ENCODE results near the gene VPS25. TPM values are rescaled to one million over a fixed set of nuclear protein-coding genes. Genes with fewer than 3 reads are reported as not detected.

VPS25 gene
- total RNA-seq, 2 experiments from 2014 or later = 67.8 to 70.5 TPM

- CTCF ChIA-PET = no interaction called here
- H3K9me3 Mint-ChIP-seq (ENCODE audit: insufficient read depth) = no peaks in the 10 kb centered on the region
- H3K27ac Mint-ChIP-seq = no peak overlapping the region
- no peak for ATAC-seq
- H3K36me3 Mint-ChIP-seq (ENCODE audit: low read depth) = peaks cover 21% of the 10 kb centered on the region
- no peak for DNase-seq
- H3K4me1 Mint-ChIP-seq (ENCODE audit: low read depth) = peaks cover 7% of the 10 kb centered on the region
- peaks cover 54% of the 10 kb centered on the region for H3K27me3 Mint-ChIP-seq (ENCODE audit: low read depth)
- H3K4me3 Mint-ChIP-seq = no peak overlapping the region
- POLR2A ChIA-PET = interaction anchor here (1.3 kb wide), 1 partner anchor 9 kb away, joined by 6 read pairs; the partner anchor contains the start of gene VPS25
These were observed 9.2 kb downstream of the VPS25 start for GRCh38 chr17:42782166-42783061.

DNA sequence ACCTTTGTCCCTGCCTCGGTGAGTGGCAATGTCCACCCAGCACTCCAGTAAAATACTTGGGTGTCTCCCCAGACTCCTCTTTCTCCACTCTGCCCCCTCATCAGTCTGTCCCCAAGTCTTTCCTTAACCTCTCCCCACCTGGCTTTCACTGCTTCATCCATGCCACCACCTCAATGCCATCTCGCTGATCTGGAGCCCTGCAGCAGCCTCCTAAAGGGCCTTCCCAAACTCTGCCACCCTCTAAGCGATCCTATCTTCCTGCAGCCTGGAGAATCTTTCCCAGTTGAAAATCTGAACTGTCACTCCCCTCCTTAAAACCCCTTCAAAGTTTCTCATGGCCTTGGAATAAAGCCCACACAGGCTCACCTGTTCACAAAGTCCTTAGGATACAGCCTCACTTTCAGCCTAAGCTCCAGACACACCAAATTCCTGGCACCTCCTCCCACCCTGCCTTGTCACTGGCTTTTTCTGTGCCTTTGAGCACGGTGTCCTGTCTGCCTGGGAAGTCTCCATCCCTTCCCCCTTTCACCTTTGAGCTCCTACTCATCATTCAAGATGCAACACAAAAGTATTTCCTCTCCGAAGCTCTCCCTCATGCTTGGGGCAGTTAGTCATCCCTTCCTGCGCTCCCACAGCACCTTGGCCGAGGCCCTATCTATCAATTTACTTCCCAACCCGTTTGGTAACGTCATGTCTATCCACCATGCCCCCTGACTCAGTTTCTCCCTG, 10.0 kb downstream of the VPS25 start:
- Mint-ChIP-seq H3K36me3 (ENCODE audit: low read depth) (peaks cover 15% of the 10 kb centered on the region), H3K4me1 (ENCODE audit: low read depth) (peaks cover 7% of the 10 kb centered on the region), H3K4me3 (no peak overlapping the region), H3K27me3 (ENCODE audit: low read depth) (peaks cover 60% of the 10 kb centered on the region), H3K27ac (no peak overlapping the region), H3K9me3 (ENCODE audit: insufficient read depth) (no peaks in the 10 kb centered on the region)
- ATAC-seq (no peak), DNase-seq (no peak)
- POLR2A ChIA-PET = interaction anchor here (1.1 kb wide), 1 partner anchor 50 kb away, joined by 3 read pairs; no protein-coding TSS in a partner anchor
- CTCF ChIA-PET = no interaction called here

DNA sequence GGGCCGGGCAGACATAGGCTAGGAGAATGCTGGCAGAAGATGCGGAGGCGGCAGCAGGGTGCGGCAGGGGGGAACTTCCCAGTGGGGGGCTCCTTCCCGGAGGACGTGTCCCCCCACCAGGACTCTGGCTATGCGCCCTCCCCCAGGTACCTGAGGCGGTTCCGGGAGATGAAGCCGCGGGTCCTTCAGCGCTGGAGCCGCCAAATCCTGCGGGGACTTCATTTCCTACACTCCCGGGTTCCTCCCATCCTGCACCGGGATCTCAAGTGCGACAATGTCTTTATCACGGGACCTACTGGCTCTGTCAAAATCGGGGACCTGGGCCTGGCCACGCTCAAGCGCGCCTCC, 10.5 kb downstream of the VPS25 start:
- H3K27me3 Mint-ChIP-seq (ENCODE audit: low read depth) = peaks cover 60% of the 10 kb centered on the region
- no peaks in the 10 kb centered on the region for H3K9me3 Mint-ChIP-seq (ENCODE audit: insufficient read depth)
- no peak for DNase-seq
- no peak overlapping the region for H3K4me3 Mint-ChIP-seq
- ATAC-seq = no peak
- peaks cover 10% of the 10 kb centered on the region for H3K36me3 Mint-ChIP-seq (ENCODE audit: low read depth)
- ChIA-PET CTCF (no interaction called here), POLR2A (interaction anchor here (1.1 kb wide), 1 partner anchor 50 kb away, joined by 3 read pairs; no protein-coding TSS in a partner anchor)
- H3K27ac Mint-ChIP-seq = no peak overlapping the region
- H3K4me1 Mint-ChIP-seq (ENCODE audit: low read depth) = peaks cover 7% of the 10 kb centered on the region

DNA sequence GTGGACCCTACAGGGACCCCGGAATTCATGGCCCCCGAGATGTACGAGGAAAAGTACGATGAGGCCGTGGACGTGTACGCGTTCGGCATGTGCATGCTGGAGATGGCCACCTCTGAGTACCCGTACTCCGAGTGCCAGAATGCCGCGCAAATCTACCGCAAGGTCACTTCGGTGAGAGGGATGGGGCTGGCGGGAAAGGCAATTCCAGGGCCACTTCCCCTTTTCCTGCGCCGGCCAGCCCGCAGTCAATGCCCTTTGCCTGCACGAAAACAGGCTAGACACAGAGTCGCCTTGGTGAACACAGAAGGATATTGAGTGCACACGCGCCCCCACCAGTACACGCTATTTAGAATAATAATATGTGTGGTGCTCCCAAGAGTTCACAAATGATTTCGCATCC, 11.2 kb downstream of the VPS25 start:
- no peaks in the 10 kb centered on the region for H3K9me3 Mint-ChIP-seq (ENCODE audit: insufficient read depth)
- CTCF ChIA-PET = no interaction called here
- H3K4me1 Mint-ChIP-seq (ENCODE audit: low read depth) = peaks cover 4% of the 10 kb centered on the region
- H3K4me3 Mint-ChIP-seq = no peak overlapping the region
- peaks cover 5% of the 10 kb centered on the region for H3K36me3 Mint-ChIP-seq (ENCODE audit: low read depth)
- DNase-seq (no peak), ATAC-seq (no peak)
- no peak overlapping the region for H3K27ac Mint-ChIP-seq
- POLR2A ChIA-PET = interaction anchor here (1.1 to 1.5 kb wide), 2 partner anchors 14 to 49 kb away, joined by 3 read pairs; partner anchors contain the start of genes CNTD1 and COA3
- H3K27me3 Mint-ChIP-seq (ENCODE audit: low read depth) = peaks cover 63% of the 10 kb centered on the region

DNA sequence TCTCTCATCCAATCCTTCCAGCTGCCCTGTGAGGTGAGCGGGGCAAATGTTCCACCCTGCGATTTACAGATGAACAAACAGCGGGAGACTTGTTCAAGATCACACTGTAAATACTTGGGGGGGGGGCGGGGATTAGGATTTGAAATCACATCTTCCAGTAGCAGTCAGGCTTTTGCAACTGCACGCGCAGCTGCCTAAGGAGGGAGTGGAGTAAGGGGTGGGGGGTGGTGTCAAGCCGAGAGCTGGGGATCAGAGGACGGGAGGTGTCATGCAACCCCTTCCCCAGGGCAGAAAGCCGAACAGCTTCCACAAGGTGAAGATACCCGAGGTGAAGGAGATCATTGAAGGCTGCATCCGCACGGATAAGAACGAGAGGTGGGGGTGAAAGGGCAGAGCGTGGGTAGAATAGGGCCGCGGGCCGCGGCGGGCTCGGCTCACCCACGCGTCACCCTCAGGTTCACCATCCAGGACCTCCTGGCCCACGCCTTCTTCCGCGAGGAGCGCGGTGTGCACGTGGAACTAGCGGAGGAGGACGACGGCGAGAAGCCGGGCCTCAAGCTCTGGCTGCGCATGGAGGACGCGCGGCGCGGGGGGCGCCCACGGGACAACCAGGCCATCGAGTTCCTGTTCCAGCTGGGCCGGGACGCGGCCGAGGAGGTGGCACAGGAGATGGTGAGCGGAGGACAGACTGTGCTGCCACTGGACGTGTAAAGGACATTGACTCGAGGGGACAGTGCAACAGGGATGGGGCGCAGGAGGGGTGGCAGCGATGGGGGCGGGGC, 11.8 kb downstream of the VPS25 start:
- Mint-ChIP-seq H3K4me3 (no peak overlapping the region), H3K36me3 (ENCODE audit: low read depth) (no peaks in the 10 kb centered on the region), H3K4me1 (ENCODE audit: low read depth) (no peaks in the 10 kb centered on the region), H3K27me3 (ENCODE audit: low read depth) (peaks cover 65% of the 10 kb centered on the region), H3K9me3 (ENCODE audit: insufficient read depth) (no peaks in the 10 kb centered on the region), H3K27ac (no peak overlapping the region)
- ChIA-PET POLR2A (interaction anchor here (1.5 kb wide), 1 partner anchor 14 kb away, joined by 3 read pairs; the partner anchor contains the start of genes CNTD1 and COA3), CTCF (interaction anchor here (1.2 kb wide), 1 partner anchor 21 kb away, joined by 6 read pairs; no protein-coding TSS in a partner anchor)
- no peak for ATAC-seq
- no peak for DNase-seq

GRCh38 chr17:42787266-42787665, 14.0 kb downstream of the VPS25 start:
- Mint-ChIP-seq H3K4me1 (ENCODE audit: low read depth) (no peaks in the 10 kb centered on the region), H3K27me3 (ENCODE audit: low read depth) (peaks cover 59% of the 10 kb centered on the region), H3K27ac (no peak overlapping the region), H3K4me3 (no peak overlapping the region), H3K36me3 (ENCODE audit: low read depth) (no peaks in the 10 kb centered on the region), H3K9me3 (ENCODE audit: insufficient read depth) (no peaks in the 10 kb centered on the region)
- POLR2A ChIA-PET = no interaction called here
- ATAC-seq = no peak
- DNase-seq = no peak
- CTCF ChIA-PET = interaction anchor here (1.0 to 1.5 kb wide), 2 partner anchors 10 to 209 kb away, joined by 3 to 4 read pairs; no protein-coding TSS in a partner anchor

DNA sequence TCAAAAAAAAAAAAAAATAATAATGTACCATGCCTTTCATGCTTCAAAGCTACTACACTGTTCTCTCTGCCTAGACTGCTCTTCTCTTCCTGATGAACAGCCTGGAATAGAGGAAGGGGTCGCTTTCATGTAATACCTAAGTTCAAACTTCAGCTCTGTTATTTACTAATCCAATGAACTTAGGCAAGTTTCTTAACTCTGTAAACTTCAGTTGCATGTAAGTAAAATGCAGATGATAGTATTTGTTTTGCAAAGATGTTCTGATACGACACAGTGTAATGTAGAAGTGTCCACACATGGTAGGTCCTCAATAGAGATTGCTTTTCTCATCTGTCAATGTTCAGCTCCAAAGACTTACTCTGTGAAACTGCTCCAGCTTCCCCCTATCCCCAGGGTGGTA, 18.7 kb downstream of the VPS25 start:
- Mint-ChIP-seq H3K36me3 (ENCODE audit: low read depth) (peaks cover 9% of the 10 kb centered on the region), H3K9me3 (ENCODE audit: insufficient read depth) (no peaks in the 10 kb centered on the region), H3K27me3 (ENCODE audit: low read depth) (peaks cover 20% of the 10 kb centered on the region), H3K27ac (no peak overlapping the region), H3K4me3 (no peak overlapping the region), H3K4me1 (ENCODE audit: low read depth) (peaks cover 2% of the 10 kb centered on the region)
- ChIA-PET CTCF (interaction anchor here (1.1 to 1.3 kb wide), 2 partner anchors 28 kb away, joined by 4 read pairs; no protein-coding TSS in a partner anchor), POLR2A (no interaction called here)
- no peak for DNase-seq
- no peak for ATAC-seq

- Mint-ChIP-seq H3K36me3 (ENCODE audit: low read depth) (peaks cover 9% of the 10 kb centered on the region), H3K4me1 (ENCODE audit: low read depth) (peaks cover 7% of the 10 kb centered on the region), H3K27me3 (ENCODE audit: low read depth) (peaks cover 15% of the 10 kb centered on the region), H3K27ac (no peak overlapping the region), H3K9me3 (ENCODE audit: insufficient read depth) (no peaks in the 10 kb centered on the region), H3K4me3 (no peak overlapping the region)
- POLR2A ChIA-PET = no interaction called here
- CTCF ChIA-PET = interaction anchor here (1.3 kb wide), 1 partner anchor 28 kb away, joined by 4 read pairs; no protein-coding TSS in a partner anchor
- DNase-seq (no peak), ATAC-seq (no peak)
These were observed 19.3 kb downstream of the VPS25 start for GRCh38 chr17:42792545-42792944.

GRCh38 chr17:42795061-42795460, 21.8 kb downstream of the VPS25 start:
- ChIA-PET CTCF (interaction anchor here (2.1 kb wide), 1 partner anchor 29 kb away, joined by 5 read pairs; the partner anchor contains the start of gene BECN1), POLR2A (no interaction called here)
- no peaks in the 10 kb centered on the region for H3K9me3 Mint-ChIP-seq (ENCODE audit: insufficient read depth)
- no peak for ATAC-seq
- peaks cover 5% of the 10 kb centered on the region for H3K27me3 Mint-ChIP-seq (ENCODE audit: low read depth)
- DNase-seq = no peak
- peaks cover 18% of the 10 kb centered on the region for H3K4me1 Mint-ChIP-seq (ENCODE audit: low read depth)
- peaks cover 13% of the 10 kb centered on the region for H3K36me3 Mint-ChIP-seq (ENCODE audit: low read depth)
- no peak overlapping the region for H3K4me3 Mint-ChIP-seq
- H3K27ac Mint-ChIP-seq = no peak overlapping the region

- Mint-ChIP-seq H3K27ac (no peak overlapping the region), H3K4me1 (ENCODE audit: low read depth) (peaks cover 18% of the 10 kb centered on the region), H3K4me3 (no peak overlapping the region), H3K27me3 (ENCODE audit: low read depth) (peaks cover 5% of the 10 kb centered on the region), H3K9me3 (ENCODE audit: insufficient read depth) (no peaks in the 10 kb centered on the region), H3K36me3 (ENCODE audit: low read depth) (peaks cover 13% of the 10 kb centered on the region)
- POLR2A ChIA-PET = no interaction called here
- no peak for DNase-seq
- no peak for ATAC-seq
- CTCF ChIA-PET = interaction anchor here (2.1 kb wide), 1 partner anchor 29 kb away, joined by 5 read pairs; the partner anchor contains the start of gene BECN1
These were observed 22.2 kb downstream of the VPS25 start for GRCh38 chr17:42795465-42795864.

GRCh38 chr17:42796066-42796758, 23.0 kb downstream of the VPS25 start:
- ChIA-PET POLR2A (interaction anchor here (1.2 kb wide), 1 partner anchor 28 kb away, joined by 3 read pairs; the partner anchor contains the start of gene BECN1), CTCF (interaction anchor here (2.1 kb wide), 1 partner anchor 28 kb away, joined by 5 read pairs; the partner anchor contains the start of gene BECN1)
- Mint-ChIP-seq H3K9me3 (ENCODE audit: insufficient read depth) (no peaks in the 10 kb centered on the region), H3K4me1 (ENCODE audit: low read depth) (peaks cover 18% of the 10 kb centered on the region), H3K27me3 (ENCODE audit: low read depth) (peaks cover 2% of the 10 kb centered on the region), H3K27ac (no peak overlapping the region), H3K4me3 (no peak overlapping the region), H3K36me3 (ENCODE audit: low read depth) (peaks cover 13% of the 10 kb centered on the region)
- ATAC-seq (no peak), DNase-seq (no peak)
